PFSK-1 (cell line): ENCODE measurements around the gene SYS1.

ENCODE experiments used
- POLR2AphosphoS5 ChIP-seq: IDR thresholded peaks from 2 replicates; pipeline ENCODE4 v1.6.1; 2012; ENCODE audit warnings: low read depth, mild to moderate bottlenecking, control low read depth, low read length, moderate library complexity
- SIN3A ChIP-seq: IDR thresholded peaks from 2 replicates; pipeline ENCODE4 v1.6.1; 2012; ENCODE audit warnings: mild to moderate bottlenecking, low read length, moderate library complexity, borderline replicate concordance; ENCODE audit not compliant: insufficient read depth
- TAF1 ChIP-seq: IDR thresholded peaks from 2 replicates; pipeline ENCODE4 v1.6.1; 2012; ENCODE audit warnings: low read length, control low read depth, borderline replicate concordance; ENCODE audit not compliant: insufficient read depth

DNA sequence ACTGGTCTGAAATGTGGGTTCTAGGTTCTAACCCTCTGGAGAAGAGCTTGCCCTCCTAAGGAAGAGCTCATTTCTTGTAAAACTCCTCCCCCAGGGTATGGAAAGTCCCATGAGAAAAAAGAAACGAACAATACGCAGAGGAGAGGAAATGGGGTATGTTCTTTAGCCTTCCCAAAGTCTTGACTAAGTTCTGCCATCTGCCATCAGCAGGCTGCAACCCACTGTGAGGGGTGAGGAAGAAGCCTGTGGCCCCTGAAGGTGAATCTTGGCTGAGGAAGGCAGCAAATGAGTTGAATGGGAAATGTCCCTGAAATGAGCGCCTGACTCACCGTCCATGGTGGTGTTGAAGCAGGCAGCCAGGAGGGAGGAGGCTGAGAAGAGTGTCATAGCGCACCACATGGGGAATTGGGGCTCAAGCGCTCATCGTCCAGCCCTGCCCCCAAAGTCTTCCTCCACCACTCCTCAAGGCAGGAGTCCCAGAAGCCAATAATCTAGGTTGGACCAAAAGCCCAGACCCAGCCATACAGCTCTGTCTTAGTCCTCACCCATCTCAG lies 44.5 kb upstream of the SYS1 start:
- TF ChIP-seq SIN3A: no peak
- TF ChIP-seq TAF1: no peak
- TF ChIP-seq POLR2AphosphoS5: no peak
